Mucosa of rectum (tissue), 2 donors: Measurements from ENCODE around the gene LURAP1L.

Source experiments
- H3K27ac ChIP-seq, 2 donors: one replicate each; pipeline ENCODE4 v1.7.0; 2013; ENCODE audit warnings: inconsistent platforms in 2 of 2, low read depth in 2 of 2, low read length in 2 of 2
- H3K27me3 ChIP-seq, 2 donors: one replicate each; pipeline ENCODE4 v1.7.0; 2013; ENCODE audit warnings: low read length in 2 of 2; ENCODE audit not compliant: control insufficient read depth in 2 of 2, insufficient read depth in 2 of 2
- H3K36me3 ChIP-seq, 2 donors: one replicate each; pipeline ENCODE4 v1.7.0; 2013; ENCODE audit warnings: low read length in 2 of 2; ENCODE audit not compliant: control insufficient read depth in 2 of 2, insufficient read depth in 2 of 2
- H3K4me1 ChIP-seq, 2 donors: one replicate each; pipeline ENCODE4 v1.7.0; 2013; ENCODE audit warnings: low read length in 2 of 2, mild to moderate bottlenecking in 1 of 2; ENCODE audit not compliant: control insufficient read depth in 2 of 2, insufficient read depth in 2 of 2
- H3K4me3 ChIP-seq, 2 donors: one replicate each; pipeline ENCODE4 v1.7.0; 2013; ENCODE audit warnings: low read length in 2 of 2
- H3K9ac ChIP-seq, 2 donors: one replicate each; pipeline ENCODE4 v1.7.0; 2013; ENCODE audit warnings: low read length in 2 of 2, low read depth in 1 of 2, mild to moderate bottlenecking in 1 of 2
- H3K9me3 ChIP-seq, 2 donors: one replicate each; pipeline ENCODE4 v1.7.0; 2013; ENCODE audit warnings: low read length in 2 of 2; ENCODE audit not compliant: control insufficient read depth in 2 of 2
- donor health status: healthy.
- donor health status: Normal muscosa, but diverticular disease.

The LURAP1L gene

DNA sequence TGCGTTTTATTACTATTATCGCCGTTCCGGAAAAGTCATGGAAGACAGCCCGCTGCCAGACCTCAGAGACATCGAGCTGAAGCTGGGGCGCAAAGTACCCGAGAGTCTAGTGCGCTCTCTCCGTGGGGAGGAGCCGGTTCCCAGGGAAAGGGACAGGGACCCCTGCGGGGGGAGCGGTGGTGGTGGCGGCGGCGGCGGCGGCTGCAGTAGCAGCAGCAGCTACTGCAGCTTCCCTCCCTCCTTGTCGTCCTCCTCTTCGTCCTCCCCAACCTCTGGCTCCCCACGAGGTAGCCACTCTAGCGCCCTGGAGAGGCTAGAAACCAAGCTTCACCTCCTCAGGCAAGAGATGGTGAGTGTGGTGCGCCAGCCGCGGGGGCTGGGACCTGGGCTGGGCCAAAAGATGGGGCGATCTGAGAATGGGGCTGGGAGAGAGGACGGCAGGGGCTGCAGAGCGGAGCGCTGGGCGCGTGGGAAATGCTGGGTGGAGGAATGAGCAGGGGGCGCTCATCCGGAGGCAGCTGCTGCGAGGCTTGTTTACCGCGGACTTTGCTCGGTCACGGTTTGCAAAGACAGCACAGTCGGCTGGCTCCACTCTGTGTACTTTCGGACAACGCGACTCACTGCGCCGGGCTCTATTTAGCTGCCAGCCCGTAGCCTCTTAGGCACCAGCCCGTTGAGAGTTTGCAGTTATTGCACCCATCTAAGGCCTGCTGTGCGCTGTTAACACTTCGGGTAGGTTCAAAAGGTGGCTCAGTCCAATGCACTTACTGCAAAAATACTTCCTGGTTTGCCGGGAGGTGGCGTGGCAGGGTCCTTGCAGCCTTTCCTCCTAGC lies 1.1 kb downstream of the LURAP1L start:
- Histone ChIP-seq H3K4me3 (peak overlapping the region; percentile 95 to 98), H3K4me1 (peaks cover 0 to 18% of the 10 kb centered on the region in 2 donors), H3K27me3 (no peaks in the 10 kb centered on the region), H3K9ac (peak overlapping the region; percentile 79 to 87), H3K9me3 (no peaks in the 10 kb centered on the region), H3K36me3 (no peaks in the 10 kb centered on the region), H3K27ac (peak overlapping the region; percentile 93 to 97)

DNA sequence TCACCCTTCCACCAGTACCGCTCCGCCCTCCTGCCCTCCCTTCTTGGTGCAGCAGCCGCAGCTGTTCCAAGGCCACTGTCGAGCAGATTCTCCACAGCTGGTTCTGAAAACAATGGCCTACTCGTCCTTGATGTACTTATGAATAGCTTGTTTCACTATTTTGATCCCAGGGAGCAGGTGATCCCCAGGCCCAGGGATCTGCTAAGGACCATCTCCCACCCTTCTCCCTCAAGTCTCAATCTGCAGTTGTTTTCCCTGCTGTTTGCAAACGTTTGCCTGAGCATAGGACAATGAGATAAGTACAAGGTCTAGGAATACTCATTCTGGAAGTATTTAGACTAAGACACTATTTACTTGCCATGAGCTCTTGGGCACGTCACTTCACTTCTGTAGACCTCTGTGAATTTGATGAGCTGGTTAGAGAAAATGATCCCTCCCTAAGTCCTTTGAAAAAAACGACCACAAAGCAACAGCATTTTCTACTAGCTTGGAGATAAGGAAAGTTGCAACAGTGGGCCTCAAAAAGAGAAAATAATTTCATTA lies 1.8 kb downstream of the LURAP1L start:
- Histone ChIP-seq H3K4me3 (peak overlapping the region; percentile 95 to 98), H3K27ac (peak overlapping the region; percentile 93 to 97), H3K4me1 (peaks cover 0 to 18% of the 10 kb centered on the region in 2 donors), H3K36me3 (no peaks in the 10 kb centered on the region), H3K9me3 (no peaks in the 10 kb centered on the region), H3K27me3 (no peaks in the 10 kb centered on the region), H3K9ac (peak overlapping the region; percentile 53 to 87)

DNA sequence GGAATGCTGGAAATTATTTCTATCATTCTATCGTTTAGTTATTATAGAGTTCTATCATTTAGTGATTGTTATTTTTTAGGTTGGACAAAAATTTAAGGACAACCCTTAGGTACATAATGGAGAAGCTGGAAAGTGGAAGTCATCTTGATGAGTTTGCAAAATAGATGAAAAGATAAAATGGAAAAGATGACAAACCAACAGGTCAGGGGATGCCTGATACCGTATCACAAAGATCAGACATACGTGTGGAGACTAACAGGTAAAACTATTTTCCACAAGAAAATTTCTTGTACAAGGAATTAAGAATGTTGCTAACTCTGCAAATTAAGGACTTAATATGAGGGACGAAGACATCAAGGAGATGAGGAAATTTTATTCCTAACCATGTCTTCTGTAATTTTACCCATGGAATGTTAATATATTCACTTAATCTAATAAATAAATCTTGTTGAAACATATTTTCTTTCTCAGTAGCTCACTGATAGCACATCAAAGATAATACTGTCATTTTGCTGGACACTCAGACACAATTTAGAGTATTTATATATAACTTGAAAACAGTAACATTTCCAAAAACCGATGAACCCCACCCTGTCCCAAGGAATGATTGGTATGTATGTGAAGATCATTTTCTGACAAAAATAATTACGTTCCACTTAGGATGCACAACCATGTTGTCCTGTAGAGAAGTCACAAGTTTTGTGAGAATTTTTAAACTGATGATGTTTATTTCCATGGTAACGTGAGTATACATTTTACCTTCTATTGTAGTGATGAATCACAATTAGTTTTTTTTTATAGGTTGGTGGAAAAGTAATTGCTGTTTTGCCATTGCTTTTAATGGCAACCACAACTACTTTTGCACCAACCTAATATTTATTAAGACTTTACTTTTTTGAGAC lies 2.6 kb downstream of the LURAP1L start:
- peak overlapping the region in 1 of 2 donors; percentile 87 for H3K9ac ChIP-seq

DNA sequence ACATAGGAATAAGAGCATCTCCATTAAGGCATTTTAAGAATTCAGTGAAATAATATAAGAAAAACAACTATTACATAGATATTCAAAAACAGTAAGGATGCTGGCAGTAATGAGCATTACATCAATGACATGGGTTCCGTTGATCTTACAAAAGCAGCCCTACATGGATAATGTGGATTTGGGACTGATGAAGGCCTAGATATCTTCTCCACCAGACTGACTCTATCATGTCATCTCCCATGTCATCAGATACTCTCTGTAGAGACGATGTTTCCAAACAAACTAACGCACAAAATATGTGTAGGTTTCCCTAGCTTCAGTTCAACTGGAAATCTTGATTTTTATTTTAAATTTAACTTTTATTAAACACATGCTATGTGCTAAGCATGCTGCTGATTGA lies 3.6 kb downstream of the LURAP1L start:
- Histone ChIP-seq H3K4me1 (peaks cover 0 to 18% of the 10 kb centered on the region in 2 donors), H3K9me3 (no peaks in the 10 kb centered on the region), H3K9ac (no peak overlapping the region), H3K27me3 (no peaks in the 10 kb centered on the region), H3K27ac (no peak overlapping the region), H3K36me3 (no peaks in the 10 kb centered on the region), H3K4me3 (peak overlapping the region; percentile 35 to 57)

More for the DNA sequence above, 2.6 kb downstream of the LURAP1L start:
- Histone ChIP-seq H3K4me3 (peak overlapping the region; percentile 95 to 98), H3K27me3 (no peaks in the 10 kb centered on the region), H3K36me3 (no peaks in the 10 kb centered on the region), H3K27ac (peak overlapping the region; percentile 93 to 97), H3K4me1 (peaks cover 0 to 18% of the 10 kb centered on the region in 2 donors), H3K9me3 (no peaks in the 10 kb centered on the region)

DNA sequence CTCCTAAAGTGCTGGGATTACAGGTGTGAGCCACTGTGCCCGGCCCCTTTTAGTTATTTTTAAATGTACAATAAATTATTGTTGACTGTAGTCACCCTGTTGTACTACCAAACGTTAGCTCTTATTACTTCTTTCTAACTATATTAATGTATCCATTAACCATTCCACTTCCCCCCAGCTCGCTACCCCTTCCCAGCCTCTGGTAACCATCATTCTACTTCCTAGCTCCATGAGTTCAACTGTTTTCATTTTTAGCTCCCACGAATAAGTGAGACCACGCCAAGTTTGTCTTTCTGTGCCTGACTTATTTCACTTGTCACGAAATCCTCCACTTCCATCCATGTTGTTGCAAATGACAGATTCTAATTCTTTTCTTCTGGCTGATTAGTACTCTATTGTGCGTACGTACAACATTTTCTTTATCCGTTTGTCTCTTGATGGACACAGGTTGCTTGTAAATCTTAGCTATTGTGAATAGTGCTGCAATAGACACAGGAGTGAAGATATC lies 6.5 kb downstream of the LURAP1L start:
- no peak overlapping the region for H3K4me3 ChIP-seq
- no peak overlapping the region for H3K9ac ChIP-seq
- H3K4me1 ChIP-seq: peaks cover 6 to 22% of the 10 kb centered on the region in 2 donors
- no peak overlapping the region for H3K27ac ChIP-seq
- H3K9me3 ChIP-seq: no peaks in the 10 kb centered on the region
- no peaks in the 10 kb centered on the region for H3K36me3 ChIP-seq
- no peaks in the 10 kb centered on the region for H3K27me3 ChIP-seq

DNA sequence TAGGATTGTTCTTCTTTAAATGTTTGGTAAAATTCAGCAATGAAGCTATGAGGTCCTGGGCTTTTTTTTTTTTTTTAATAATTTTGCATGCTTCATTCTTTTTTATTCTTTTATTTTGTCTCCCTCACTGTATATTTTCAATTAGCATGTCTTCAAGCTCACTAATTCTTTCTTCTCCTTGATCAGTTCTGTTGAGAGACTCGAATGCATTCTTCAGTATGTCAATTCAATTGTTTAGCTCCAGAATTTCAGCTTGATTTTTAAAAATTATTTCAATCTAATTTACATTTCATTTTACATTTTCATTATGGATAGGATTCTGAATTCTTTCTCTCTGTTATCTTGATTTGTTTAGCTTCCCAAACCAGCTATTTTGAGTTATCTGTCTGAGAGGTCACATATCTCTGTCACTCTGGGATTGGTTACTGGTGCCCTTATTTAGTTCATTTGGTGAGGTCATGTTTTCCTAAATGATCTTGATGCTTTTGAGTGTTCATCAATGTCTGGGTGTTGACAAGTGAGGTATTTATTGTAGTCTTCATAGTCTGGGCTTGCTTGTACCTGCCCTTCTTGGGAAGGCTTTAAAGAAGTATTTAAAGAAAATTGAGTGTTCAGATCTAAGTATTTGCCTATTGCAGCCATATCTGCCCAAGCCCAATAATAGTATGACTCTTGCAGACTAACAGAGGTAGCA lies 9.1 kb downstream of the LURAP1L start:
- Histone ChIP-seq H3K27ac (peak overlapping the region; percentile 50 to 61), H3K9ac (no peak overlapping the region), H3K4me3 (no peak overlapping the region), H3K9me3 (no peaks in the 10 kb centered on the region), H3K36me3 (no peaks in the 10 kb centered on the region), H3K27me3 (no peaks in the 10 kb centered on the region), H3K4me1 (peaks cover 5 to 6% of the 10 kb centered on the region in 2 donors)

DNA sequence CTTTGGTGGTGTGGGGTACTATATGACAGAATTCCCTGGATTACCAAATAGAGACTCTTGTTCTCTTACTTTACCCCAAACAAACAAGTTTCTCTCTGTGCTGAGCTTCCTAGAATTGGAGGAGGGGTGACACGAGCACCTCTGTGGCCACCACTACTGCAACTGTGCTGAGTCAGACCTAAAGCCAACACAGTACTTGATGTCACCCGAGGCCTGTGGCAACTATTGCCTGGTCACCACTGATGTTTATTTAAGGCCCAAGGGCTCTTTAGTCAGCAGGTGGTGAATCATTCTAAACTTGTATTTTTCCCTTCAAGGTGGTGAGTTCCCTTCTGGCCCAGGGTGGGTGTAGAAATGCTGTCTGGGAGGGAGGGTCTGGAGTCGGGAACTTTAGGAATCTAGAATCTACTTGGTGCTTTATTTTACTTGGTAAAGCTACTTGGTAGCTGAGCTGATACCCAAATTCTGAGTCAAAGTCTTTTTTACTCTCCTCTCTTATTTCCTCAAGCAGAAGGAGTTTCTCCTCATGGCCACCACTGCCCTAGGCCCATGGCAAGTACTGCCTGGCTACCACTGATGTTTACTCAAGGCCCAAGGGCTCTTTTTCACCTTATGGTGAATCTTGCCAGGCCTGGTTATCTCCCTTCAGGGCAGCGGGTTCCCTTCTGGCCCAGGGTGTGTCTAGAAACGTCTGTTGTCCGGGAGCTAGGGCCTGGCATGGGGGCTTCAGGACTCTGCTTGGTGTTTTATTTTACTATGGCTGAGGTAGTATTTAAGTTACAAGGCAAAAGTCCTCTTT lies 9.8 kb downstream of the LURAP1L start:
- no peaks in the 10 kb centered on the region for H3K36me3 ChIP-seq
- H3K27me3 ChIP-seq: no peaks in the 10 kb centered on the region
- H3K9me3 ChIP-seq: no peaks in the 10 kb centered on the region
- peak overlapping the region; percentile 50 to 61 for H3K27ac ChIP-seq
- H3K4me3 ChIP-seq: no peak overlapping the region
- H3K9ac ChIP-seq: no peak overlapping the region
- peaks cover 5 to 6% of the 10 kb centered on the region in 2 donors for H3K4me1 ChIP-seq

DNA sequence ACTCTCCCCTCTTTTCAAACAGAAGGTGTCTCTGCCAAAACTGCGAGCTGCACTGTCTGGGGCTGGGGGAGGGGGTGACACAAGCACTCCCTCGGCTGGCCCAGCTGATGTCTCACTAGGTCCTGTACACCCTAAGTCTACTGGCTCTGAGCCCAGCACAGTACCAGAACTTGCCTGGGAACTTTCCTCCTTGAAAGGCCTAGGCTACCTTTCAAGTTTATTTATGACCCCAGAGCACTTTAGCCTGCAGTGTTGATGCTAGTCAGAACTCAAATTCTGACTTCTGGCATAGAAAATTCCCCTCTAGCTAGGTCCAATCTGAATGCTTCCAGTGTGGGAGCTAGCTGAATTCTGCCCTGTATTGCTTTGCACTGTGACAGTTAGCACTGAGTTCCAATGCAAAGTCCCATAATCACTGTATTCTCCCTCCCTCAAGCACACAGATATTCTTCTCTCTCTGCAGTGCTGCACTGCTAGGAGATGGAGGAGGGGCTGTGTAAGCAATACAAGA lies 10.5 kb downstream of the LURAP1L start:
- Histone ChIP-seq H3K4me3 (no peak overlapping the region), H3K9ac (no peak overlapping the region), H3K27me3 (no peaks in the 10 kb centered on the region), H3K27ac (peak overlapping the region; percentile 5 to 50), H3K9me3 (no peaks in the 10 kb centered on the region), H3K4me1 (peaks cover 5 to 6% of the 10 kb centered on the region in 2 donors), H3K36me3 (no peaks in the 10 kb centered on the region)

DNA sequence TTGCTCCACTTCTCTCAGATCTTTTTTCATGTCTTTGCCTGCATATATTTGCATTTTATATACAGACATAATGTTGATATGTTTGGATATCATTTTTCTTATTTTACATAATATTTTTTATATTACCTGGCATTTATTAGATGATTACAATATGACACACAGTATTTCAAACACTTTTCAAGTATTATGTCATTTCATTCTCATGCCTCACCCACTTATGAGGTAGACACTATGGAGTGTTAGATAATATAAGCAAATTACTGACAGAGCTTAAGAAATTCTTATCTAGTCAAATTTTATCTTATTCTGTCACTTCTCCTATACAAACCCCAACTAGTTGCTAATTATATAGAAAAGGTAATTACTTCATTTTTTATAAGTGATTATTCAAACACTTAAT lies 11.1 kb downstream of the LURAP1L start:
- no peaks in the 10 kb centered on the region for H3K9me3 ChIP-seq
- H3K27ac ChIP-seq: no peak overlapping the region
- H3K4me3 ChIP-seq: no peak overlapping the region
- no peak overlapping the region for H3K9ac ChIP-seq
- H3K4me1 ChIP-seq: peaks cover 5 to 6% of the 10 kb centered on the region in 2 donors
- no peaks in the 10 kb centered on the region for H3K36me3 ChIP-seq
- H3K27me3 ChIP-seq: no peaks in the 10 kb centered on the region
